ENCODE results near the gene FCGR2B.

The FCGR2B gene

GRCh38 chr1:161681879-161682278, 18.9 kb downstream of the FCGR2B start (continued):
- TF ChIP-seq, protein P1, sequence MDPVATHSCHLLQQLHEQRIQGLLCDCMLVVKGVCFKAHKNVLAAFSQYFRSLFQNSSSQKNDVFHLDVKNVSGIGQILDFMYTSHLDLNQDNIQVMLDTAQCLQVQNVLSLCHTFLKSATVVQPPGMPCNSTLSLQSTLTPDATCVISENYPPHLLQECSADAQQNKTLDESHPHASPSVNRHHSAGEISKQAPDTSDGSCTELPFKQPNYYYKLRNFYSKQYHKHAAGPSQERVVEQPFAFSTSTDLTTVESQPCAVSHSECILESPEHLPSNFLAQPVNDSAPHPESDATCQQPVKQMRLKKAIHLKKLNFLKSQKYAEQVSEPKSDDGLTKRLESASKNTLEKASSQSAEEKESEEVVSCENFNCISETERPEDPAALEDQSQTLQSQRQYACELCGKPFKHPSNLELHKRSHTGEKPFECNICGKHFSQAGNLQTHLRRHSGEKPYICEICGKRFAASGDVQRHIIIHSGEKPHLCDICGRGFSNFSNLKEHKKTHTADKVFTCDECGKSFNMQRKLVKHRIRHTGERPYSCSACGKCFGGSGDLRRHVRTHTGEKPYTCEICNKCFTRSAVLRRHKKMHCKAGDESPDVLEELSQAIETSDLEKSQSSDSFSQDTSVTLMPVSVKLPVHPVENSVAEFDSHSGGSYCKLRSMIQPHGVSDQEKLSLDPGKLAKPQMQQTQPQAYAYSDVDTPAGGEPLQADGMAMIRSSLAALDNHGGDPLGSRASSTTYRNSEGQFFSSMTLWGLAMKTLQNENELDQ (tag by site-specific recombination; IDR thresholded peaks at IDR 0.05; ENCODE audit: low read depth): no peak

- POLR2A ChIA-PET: no interaction called here
- no peak for TF ChIP-seq ZBTB20 (tag by site-specific recombination; IDR thresholded peaks at IDR 0.05)
- TF ChIP-seq ZNF544 (tag by site-specific recombination; IDR thresholded peaks at IDR 0.05): no peak
- no peak for TF ChIP-seq ZNF560 (tag by site-specific recombination; IDR thresholded peaks at IDR 0.05; ENCODE audit: borderline replicate concordance)
- no peak for TF ChIP-seq ZNF169 (tag by site-specific recombination; IDR thresholded peaks at IDR 0.05)
- no peak for TF ChIP-seq ZNF16 (tag by site-specific recombination; IDR thresholded peaks at IDR 0.05; ENCODE audit: low read depth)
- TF ChIP-seq, protein P2, sequence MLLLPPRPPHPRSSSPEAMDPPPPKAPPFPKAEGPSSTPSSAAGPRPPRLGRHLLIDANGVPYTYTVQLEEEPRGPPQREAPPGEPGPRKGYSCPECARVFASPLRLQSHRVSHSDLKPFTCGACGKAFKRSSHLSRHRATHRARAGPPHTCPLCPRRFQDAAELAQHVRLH (tag by site-specific recombination; IDR thresholded peaks at IDR 0.05): no peak
- no peak for TF ChIP-seq ZNF658 (tag by site-specific recombination; IDR thresholded peaks at IDR 0.05)
- no peak for TF ChIP-seq ZNF23 (tag by site-specific recombination; IDR thresholded peaks at IDR 0.05; ENCODE audit: borderline replicate concordance)
- no peak for TF ChIP-seq PRDM1 (tag by site-specific recombination; IDR thresholded peaks at IDR 0.05)
- TF ChIP-seq ZBTB7A (tag by site-specific recombination; IDR thresholded peaks at IDR 0.05; ENCODE audit: low read depth): no peak
- TF ChIP-seq AEBP2 (tag by site-specific recombination; IDR thresholded peaks at IDR 0.05; ENCODE audit: borderline replicate concordance): no peak
- TF ChIP-seq ZNF664 (tag by site-specific recombination; IDR thresholded peaks at IDR 0.05): no peak
- TF ChIP-seq ZNF600 (tag by site-specific recombination; IDR thresholded peaks at IDR 0.05): no peak
- TF ChIP-seq MZF1 (tag by site-specific recombination; IDR thresholded peaks at IDR 0.05; ENCODE audit: borderline replicate concordance): no peak
Observed at GRCh38 chr1:161688946-161689345, 26.0 kb downstream of the FCGR2B start.

GRCh38 chr1:161691846-161692245, 28.9 kb downstream of the FCGR2B start:
- Histone ChIP-seq H3K4me3 (ENCODE audit: low read depth, low read length) (no peak overlapping the region), H3K27ac (ENCODE audit: extremely low read depth, low read depth, low read length) (no peak overlapping the region), H3K36me3 (ENCODE audit: control insufficient read depth in 2 of 2, insufficient read depth in 1 of 2, low read length in 2 of 2) (no peaks in the 10 kb centered on the region), H3K9me3 (ENCODE audit: control insufficient read depth, insufficient read depth, low read depth, low read length) (no peaks in the 10 kb centered on the region), H3K4me1 (ENCODE audit: control insufficient read depth, insufficient read depth, low read length) (0 out of 2 replicates have a peak, but pooled peaks cover 2% of the 10 kb centered on the region)
- POLR2A ChIA-PET: interaction anchor here (0.6 to 1.1 kb wide), 2 partner anchors 10 to 35 kb away, joined by 3 to 4 read pairs; no protein-coding TSS in a partner anchor
- CTCF ChIA-PET: no interaction called here
- TF ChIP-seq PRDM1 (tag by site-specific recombination; IDR thresholded peaks at IDR 0.05) (peak; percentile 59), ZNF639 (tag by site-specific recombination; IDR thresholded peaks at IDR 0.05) (no peak), ZNF350 (tag by site-specific recombination; IDR thresholded peaks at IDR 0.05) (no peak), ZNF48 (tag by site-specific recombination; IDR thresholded peaks at IDR 0.05) (no peak)

More at GRCh38 chr1:161688946-161689345, 26.0 kb downstream of the FCGR2B start:
- Histone ChIP-seq H3K36me3 (ENCODE audit: control insufficient read depth in 2 of 2, insufficient read depth in 1 of 2, low read length in 2 of 2) (no peaks in the 10 kb centered on the region), H3K4me3 (ENCODE audit: low read depth, low read length) (no peak overlapping the region), H3K9me3 (ENCODE audit: control insufficient read depth, insufficient read depth, low read depth, low read length) (no peaks in the 10 kb centered on the region), H3K27ac (ENCODE audit: extremely low read depth, low read depth, low read length) (no peak overlapping the region), H3K4me1 (ENCODE audit: control insufficient read depth, insufficient read depth, low read length) (0 out of 2 replicates have a peak, but pooled peaks cover 2% of the 10 kb centered on the region)
- CTCF ChIA-PET: no interaction called here

Measured in HEK293 (cell line).